Natural killer cell (primary cell): ENCODE data around the gene JPH2. TPM values are rescaled to one million over a fixed set of nuclear protein-coding genes. Genes with fewer than 3 reads are reported as not detected.

Source experiments
- ATAC-seq, 3 donors: fragments of 150-1000 bp in 2 of 3; fragments of 200-7000 bp in 1 of 3; cut with Tn5 transposase; 1 replicate in 1 of 3; 2 replicates in 2 of 3; pipeline ENCODE4 v1.10.0; 2021; ENCODE audit warnings: mild to moderate bottlenecking in 2 of 3, moderate library complexity in 2 of 3
- DNase-seq, 2 donors: peaks; one replicate each; pipeline versions ENCODE4 v3.0.0 to v3.0.0-alpha.2; 2013 to 2021; ENCODE audit warnings: mixed read lengths in 1 of 2
- H3K27ac ChIP-seq: one replicate; pipeline ENCODE4 v1.5.1; 2013; ENCODE audit warnings: mild to moderate bottlenecking, low read length
- H3K27me3 ChIP-seq: one replicate; pipeline ENCODE4 v1.6.1; 2013; ENCODE audit warnings: low read length; ENCODE audit not compliant: control insufficient read depth, insufficient read depth
- H3K36me3 ChIP-seq: one replicate; pipeline ENCODE4 v1.6.1; 2013; ENCODE audit warnings: low read length; ENCODE audit not compliant: control insufficient read depth, insufficient read depth
- H3K4me1 ChIP-seq: one replicate; pipeline ENCODE4 v1.6.1; 2013; ENCODE audit warnings: low read length; ENCODE audit not compliant: control insufficient read depth, insufficient read depth
- H3K4me3 ChIP-seq: one replicate; pipeline ENCODE4 v1.5.1; 2013; ENCODE audit warnings: low read length
- H3K9me3 ChIP-seq: one replicate; pipeline ENCODE4 v1.6.1; 2013; ENCODE audit warnings: low read length; ENCODE audit not compliant: control insufficient read depth, insufficient read depth
- H3K27ac Mint-ChIP-seq, 2 donors: one replicate each; pipeline ENCODE4 v1.8.0; 2022; ENCODE audit warnings: mild to moderate bottlenecking in 2 of 2, mixed read lengths in 2 of 2, moderate library complexity in 1 of 2
- H3K27me3 Mint-ChIP-seq, 2 donors: one replicate each; pipeline ENCODE4 v1.8.0; 2022; ENCODE audit warnings: low read depth in 2 of 2, mixed read lengths in 2 of 2
- H3K36me3 Mint-ChIP-seq: one replicate; pipeline ENCODE4 v1.8.0; 2022; ENCODE audit warnings: mixed read lengths
- H3K4me1 Mint-ChIP-seq, 2 donors: one replicate each; pipeline ENCODE4 v1.8.0; 2022; ENCODE audit warnings: mixed read lengths in 2 of 2
- H3K4me3 Mint-ChIP-seq: one replicate; pipeline ENCODE4 v1.8.0; 2022; ENCODE audit warnings: mild to moderate bottlenecking, moderate library complexity, mixed read lengths
- H3K9me3 Mint-ChIP-seq, 2 donors: one replicate each; pipeline ENCODE4 v1.8.0; 2022; ENCODE audit warnings: mixed read lengths in 2 of 2
- CTCF ChIP-seq: fragments of 200-600 bp; IDR thresholded peaks from one replicate; pipeline ENCODE4 v1.8.0; 2022; ENCODE audit warnings: antibody characterized with exemption
- WGBS: methylation state at CpG from one replicate; pipeline ENCODE4 v1.1.7; 2013; ENCODE audit warnings: missing lambda C conversion rate; ENCODE audit not compliant: insufficient coverage; 5-methylcytosine and 5-hydroxymethylcytosine counted together
- intact Hi-C: fragments of 100-400 bp; cut with micrococcal nuclease; formaldehyde crosslinking; loops from one replicate; pipeline ENCODE4 v1.14.2; 2022
- total RNA-seq, 4 donors: library from RNA; stranded (reverse); fragments of 120-200 nt in 1 of 4; gene quantifications; one replicate each; pipeline versions ENCODE4 v1.2.3 to v1.2.4, GENCODE V29; 2013 to 2022

Gene JPH2
- total RNA-seq, 3 donors from 2014 or later (not counting 1 experiment from before 2014, with no cell fraction given), result not detected

GRCh38 chr20:44222633-44223368 is 35.8 kb upstream of the JPH2 start:
- H3K9me3 Mint-ChIP-seq, result no peaks in the 10 kb centered on the region
- H3K4me1 Mint-ChIP-seq, result peaks cover 29% of the 10 kb centered on the region in 2 donors
- intact Hi-C loops, result no loop called here
- H3K9me3 ChIP-seq, result no peaks in the 10 kb centered on the region
- H3K4me1 ChIP-seq, result peaks cover 15% of the 10 kb centered on the region
- H3K27me3 Mint-ChIP-seq, result no peaks in the 10 kb centered on the region
- H3K27ac ChIP-seq, result no peak overlapping the region
- H3K27me3 ChIP-seq, result no peaks in the 10 kb centered on the region
- H3K36me3 ChIP-seq, result no peaks in the 10 kb centered on the region
- no peak for DNase-seq
- TF ChIP-seq CTCF, result no peak
- 96% methylated on average over 6 of the region's 7 CpGs for WGBS
- no peak overlapping the region for H3K27ac Mint-ChIP-seq
- no peak overlapping the region for H3K4me3 ChIP-seq
- no peak for ATAC-seq
- H3K36me3 Mint-ChIP-seq, result no peaks in the 10 kb centered on the region
- H3K4me3 Mint-ChIP-seq, result no peak overlapping the region

- TF ChIP-seq CTCF, result no peak
- ATAC-seq (no peak), DNase-seq (no peak)
- 99% methylated on average over 5 of the region's 5 CpGs for WGBS
- no peak overlapping the region for H3K27ac Mint-ChIP-seq
- no peak overlapping the region for H3K27ac ChIP-seq
- no peaks in the 10 kb centered on the region for H3K9me3 ChIP-seq
- no peaks in the 10 kb centered on the region for H3K9me3 Mint-ChIP-seq
- H3K4me3 ChIP-seq, result no peak overlapping the region
- H3K27me3 ChIP-seq, result no peaks in the 10 kb centered on the region
- H3K36me3 Mint-ChIP-seq, result no peaks in the 10 kb centered on the region
- peaks cover 36 to 37% of the 10 kb centered on the region in 2 donors for H3K4me1 Mint-ChIP-seq
- no peaks in the 10 kb centered on the region for H3K27me3 Mint-ChIP-seq
- H3K36me3 ChIP-seq, result no peaks in the 10 kb centered on the region
- no peak overlapping the region for H3K4me3 Mint-ChIP-seq
- intact Hi-C loops, result no loop called here
- peaks cover 22% of the 10 kb centered on the region for H3K4me1 ChIP-seq
Observed at GRCh38 chr20:44222027-44222426, 35.0 kb upstream of the JPH2 start.

- TF ChIP-seq CTCF, result no peak
- Mint-ChIP-seq H3K4me3 (peak overlapping the region; percentile 5), H3K27me3 (no peaks in the 10 kb centered on the region), H3K9me3 (no peaks in the 10 kb centered on the region), H3K36me3 (no peaks in the 10 kb centered on the region), H3K4me1 (peaks cover 38 to 41% of the 10 kb centered on the region in 2 donors), H3K27ac (no peak overlapping the region)
- intact Hi-C loops, result no loop called here
- Histone ChIP-seq H3K36me3 (no peaks in the 10 kb centered on the region), H3K27me3 (no peaks in the 10 kb centered on the region), H3K27ac (no peak overlapping the region), H3K4me1 (peaks cover 28% of the 10 kb centered on the region), H3K9me3 (no peaks in the 10 kb centered on the region), H3K4me3 (no peak overlapping the region)
- DNase-seq, result no peak
- WGBS, result 95% methylated on average over 3 of the region's 3 CpGs
- no peak for ATAC-seq
Observed at GRCh38 chr20:44221368-44221954, 34.5 kb upstream of the JPH2 start.
